ENCODE data around the gene NPTXR. TPM values are rescaled to one million over a fixed set of nuclear protein-coding genes. Genes with fewer than 3 reads are reported as not detected.

NPTXR gene
- total RNA-seq, 2 donors from 2014 or later: 2.1 to 2.5 TPM

DNA sequence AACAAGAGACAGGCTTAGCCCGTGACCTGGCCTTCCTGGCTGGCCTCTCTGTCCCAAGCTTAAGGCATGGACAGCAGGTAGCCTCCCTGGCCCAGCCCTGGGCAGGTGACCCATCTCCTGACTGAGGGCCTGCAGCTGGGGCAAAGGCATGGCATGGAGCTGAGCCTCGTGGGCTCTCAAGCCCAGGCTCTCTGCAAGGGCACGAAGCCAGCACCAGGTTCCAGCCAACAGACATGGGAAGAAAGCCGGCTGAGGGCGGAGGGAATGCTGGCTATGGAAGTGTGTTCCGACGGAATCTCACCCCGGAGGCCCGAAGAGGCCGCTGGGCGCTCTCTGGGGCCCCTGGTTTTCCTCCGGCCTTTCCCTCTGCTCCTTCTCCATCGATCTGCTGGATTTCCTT lies 62.8 kb downstream of the NPTXR start:
- no peaks in the 10 kb centered on the region for H3K4me1 ChIP-seq (ENCODE audit: control insufficient read depth, insufficient read depth, low read length)

GRCh38 chr22:38777087-38777671 lies 66.6 kb downstream of the NPTXR start:
- peaks cover 21% of the 10 kb centered on the region for H3K36me3 Mint-ChIP-seq (ENCODE audit: low read depth)
- Histone ChIP-seq H3K9me3 (ENCODE audit: control insufficient read depth, low read length) (no peaks in the 10 kb centered on the region), H3K4me1 (ENCODE audit: control insufficient read depth, insufficient read depth, low read length) (no peaks in the 10 kb centered on the region), H3K9ac (ENCODE audit: extremely low read depth, low read length, poor library complexity, severe bottlenecking) (no peak overlapping the region), H3K27ac (ENCODE audit: low read depth, low read length) (no peak overlapping the region), H3K27me3 (ENCODE audit: control insufficient read depth, insufficient read depth, low read length, poor library complexity, severe bottlenecking) (no peaks in the 10 kb centered on the region), H3K4me3 (ENCODE audit: low read length) (no peak overlapping the region), H3K36me3 (ENCODE audit: control insufficient read depth, insufficient read depth, low read length) (no peaks in the 10 kb centered on the region)
- H3K27ac Mint-ChIP-seq: peak overlapping the region; percentile 35
- no peak overlapping the region for H3K4me3 Mint-ChIP-seq
- H3K27me3 Mint-ChIP-seq (ENCODE audit: insufficient read depth): peaks cover 3% of the 10 kb centered on the region
- no peak for DNase-seq
- 96 to 97% methylated on average over 17 to 27 of the region's 27 CpGs for WGBS, 2 experiments (ENCODE audit: insufficient coverage in 1 of 2, insufficient read length in 1 of 2)
- no peaks in the 10 kb centered on the region for H3K9me3 Mint-ChIP-seq
- TF ChIP-seq, protein P1, sequence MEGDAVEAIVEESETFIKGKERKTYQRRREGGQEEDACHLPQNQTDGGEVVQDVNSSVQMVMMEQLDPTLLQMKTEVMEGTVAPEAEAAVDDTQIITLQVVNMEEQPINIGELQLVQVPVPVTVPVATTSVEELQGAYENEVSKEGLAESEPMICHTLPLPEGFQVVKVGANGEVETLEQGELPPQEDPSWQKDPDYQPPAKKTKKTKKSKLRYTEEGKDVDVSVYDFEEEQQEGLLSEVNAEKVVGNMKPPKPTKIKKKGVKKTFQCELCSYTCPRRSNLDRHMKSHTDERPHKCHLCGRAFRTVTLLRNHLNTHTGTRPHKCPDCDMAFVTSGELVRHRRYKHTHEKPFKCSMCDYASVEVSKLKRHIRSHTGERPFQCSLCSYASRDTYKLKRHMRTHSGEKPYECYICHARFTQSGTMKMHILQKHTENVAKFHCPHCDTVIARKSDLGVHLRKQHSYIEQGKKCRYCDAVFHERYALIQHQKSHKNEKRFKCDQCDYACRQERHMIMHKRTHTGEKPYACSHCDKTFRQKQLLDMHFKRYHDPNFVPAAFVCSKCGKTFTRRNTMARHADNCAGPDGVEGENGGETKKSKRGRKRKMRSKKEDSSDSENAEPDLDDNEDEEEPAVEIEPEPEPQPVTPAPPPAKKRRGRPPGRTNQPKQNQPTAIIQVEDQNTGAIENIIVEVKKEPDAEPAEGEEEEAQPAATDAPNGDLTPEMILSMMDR (conservative IDR thresholded peaks at IDR 0.05): no peak
- no peaks in the 10 kb centered on the region for H3K4me1 Mint-ChIP-seq

More for the DNA sequence above, 62.8 kb downstream of the NPTXR start:
- no peak for DNase-seq
- TF ChIP-seq, protein P1 (conservative IDR thresholded peaks at IDR 0.05): no peak
- H3K4me3 ChIP-seq (ENCODE audit: low read length): no peak overlapping the region
- 92 to 93% methylated on average over 9 to 13 of the region's 13 CpGs for WGBS, 2 experiments (ENCODE audit: insufficient coverage in 1 of 2, insufficient read length in 1 of 2)
- Mint-ChIP-seq H3K27me3 (ENCODE audit: insufficient read depth) (no peaks in the 10 kb centered on the region), H3K9me3 (no peaks in the 10 kb centered on the region), H3K4me3 (no peak overlapping the region), H3K27ac (no peak overlapping the region), H3K4me1 (peaks cover 1% of the 10 kb centered on the region), H3K36me3 (ENCODE audit: low read depth) (peaks cover 23% of the 10 kb centered on the region)
- H3K36me3 ChIP-seq (ENCODE audit: control insufficient read depth, insufficient read depth, low read length): no peaks in the 10 kb centered on the region
- no peak overlapping the region for H3K9ac ChIP-seq (ENCODE audit: extremely low read depth, low read length, poor library complexity, severe bottlenecking)
- H3K27ac ChIP-seq (ENCODE audit: low read depth, low read length): no peak overlapping the region
- no peaks in the 10 kb centered on the region for H3K9me3 ChIP-seq (ENCODE audit: control insufficient read depth, low read length)
- no peaks in the 10 kb centered on the region for H3K27me3 ChIP-seq (ENCODE audit: control insufficient read depth, insufficient read depth, low read length, poor library complexity, severe bottlenecking)

DNA sequence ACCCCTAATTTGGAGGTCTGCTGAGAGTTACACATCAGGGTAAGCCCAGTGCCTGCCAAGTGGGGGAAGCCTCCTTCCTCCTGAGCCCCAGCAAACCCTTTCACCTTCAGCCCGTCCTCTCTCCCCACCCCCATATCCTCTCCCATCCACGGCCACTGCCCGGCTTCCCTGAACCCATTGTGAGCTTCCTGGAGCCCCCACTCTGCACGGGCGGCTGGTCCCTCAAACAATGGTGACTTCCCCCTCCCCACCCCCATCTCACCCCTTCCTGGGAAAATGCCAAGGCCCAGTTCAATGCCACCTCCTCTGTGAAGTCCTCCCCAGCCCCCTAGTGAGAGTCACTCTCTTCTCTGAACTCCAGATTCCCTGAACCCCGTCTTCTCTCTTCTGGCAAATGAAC lies 67.7 kb downstream of the NPTXR start:
- Mint-ChIP-seq H3K36me3 (ENCODE audit: low read depth) (peaks cover 12% of the 10 kb centered on the region), H3K27ac (no peak overlapping the region)
- no peaks in the 10 kb centered on the region for H3K9me3 ChIP-seq (ENCODE audit: control insufficient read depth, low read length)

More for the DNA sequence above, 67.7 kb downstream of the NPTXR start:
- H3K27me3 Mint-ChIP-seq (ENCODE audit: insufficient read depth): peaks cover 3% of the 10 kb centered on the region
- no peak overlapping the region for H3K4me3 Mint-ChIP-seq
- H3K4me1 Mint-ChIP-seq: no peaks in the 10 kb centered on the region
- H3K9me3 Mint-ChIP-seq: no peaks in the 10 kb centered on the region
- Histone ChIP-seq H3K9ac (ENCODE audit: extremely low read depth, low read length, poor library complexity, severe bottlenecking) (no peak overlapping the region), H3K27me3 (ENCODE audit: control insufficient read depth, insufficient read depth, low read length, poor library complexity, severe bottlenecking) (no peaks in the 10 kb centered on the region), H3K4me3 (ENCODE audit: low read length) (no peak overlapping the region), H3K36me3 (ENCODE audit: control insufficient read depth, insufficient read depth, low read length) (no peaks in the 10 kb centered on the region), H3K27ac (ENCODE audit: low read depth, low read length) (no peak overlapping the region), H3K4me1 (ENCODE audit: control insufficient read depth, insufficient read depth, low read length) (no peaks in the 10 kb centered on the region)
- WGBS, 2 experiments (ENCODE audit: insufficient coverage in 1 of 2, insufficient read length in 1 of 2): 77 to 84% methylated on average over 4 to 6 of the region's 6 CpGs
- TF ChIP-seq, protein P1 (conservative IDR thresholded peaks at IDR 0.05): no peak
- no peak for DNase-seq

Measured in endodermal cell (in vitro differentiated cells).